Measurements from ENCODE around the gene CTSZ. TPM values are rescaled to one million over a fixed set of nuclear protein-coding genes. Genes with fewer than 3 reads are reported as not detected.

CTSZ gene
- total RNA-seq, 1 experiment from 2014 or later, result 259 TPM

DNA sequence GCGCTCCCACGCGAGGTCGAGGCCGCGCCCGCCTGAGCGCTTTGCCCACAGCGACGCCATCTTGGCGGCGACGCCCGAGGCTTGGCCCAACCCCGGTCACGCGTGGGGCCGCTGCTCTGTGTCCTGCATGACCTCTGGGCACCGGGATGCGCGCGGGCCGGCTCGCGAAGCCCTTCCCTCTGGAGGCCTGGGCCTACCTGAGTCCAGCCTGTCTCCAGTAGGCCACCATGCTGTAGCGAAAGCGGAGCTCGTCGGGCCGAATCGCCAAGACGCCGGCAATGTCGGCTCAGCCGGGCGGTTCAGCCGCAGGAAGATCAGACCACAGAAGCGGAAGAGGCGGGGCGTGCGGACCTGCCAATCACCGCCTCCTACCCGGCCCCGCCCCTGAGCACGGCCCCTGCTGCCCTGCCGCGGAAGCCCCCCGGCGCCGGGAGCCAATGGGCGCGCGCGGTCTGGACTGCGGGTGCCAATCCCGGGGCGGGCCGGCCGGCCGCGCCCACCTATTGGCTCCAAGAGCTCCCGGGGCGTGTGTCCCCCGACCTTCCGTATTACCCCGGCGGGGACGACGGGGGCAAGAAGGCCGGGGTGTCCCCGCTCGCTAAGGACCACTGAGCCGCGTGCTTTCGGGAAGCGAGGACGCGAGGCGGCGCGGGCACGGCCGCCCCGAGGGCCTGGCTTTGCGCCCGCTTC is 25.1 kb upstream of the CTSZ start, which contains the start of gene ATP5F1E:
TSS of gene ATP5F1E (minus strand) at position 313 of the 690 bp plus-strand sequence. CDS start at position 229, 84 bp downstream.
- peak; percentile 93 for DNase-seq (ENCODE audit: extremely low read depth, low read depth)

GRCh38 chr20:59031564-59032022 is 24.5 kb upstream of the CTSZ start:
- DNase-seq (ENCODE audit: extremely low read depth, low read depth), result no peak

DNA sequence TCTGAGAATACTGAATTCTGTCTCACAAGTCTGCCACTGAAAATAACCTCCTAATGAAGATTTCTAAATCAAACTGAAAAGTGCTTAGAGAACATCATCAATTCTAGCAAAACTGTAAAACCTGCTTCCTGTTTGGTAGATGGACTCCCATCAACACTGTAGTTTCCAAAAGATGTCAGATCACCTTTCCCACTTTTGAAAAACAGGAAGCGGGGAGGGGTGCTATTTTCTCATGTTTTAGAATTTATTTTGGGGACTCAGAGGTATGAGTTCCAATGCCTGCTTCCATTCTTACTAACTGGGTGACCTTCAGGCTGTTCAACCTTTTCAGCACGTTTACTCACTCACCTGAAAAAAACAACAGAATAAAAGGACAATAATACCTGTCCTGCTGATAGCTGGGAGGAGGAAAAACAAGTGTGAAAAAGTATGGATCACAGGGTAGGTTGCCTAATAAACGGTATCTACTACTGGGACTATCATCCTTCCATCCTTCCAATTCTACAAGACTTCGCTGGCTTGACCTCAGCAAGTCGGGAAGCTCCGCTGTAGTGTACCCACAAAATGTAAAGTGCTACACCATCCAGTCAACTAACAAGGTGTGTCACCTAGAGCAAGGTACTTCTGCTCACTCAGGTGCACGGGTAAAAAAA is 24.0 kb upstream of the CTSZ start:
- no peak for DNase-seq (ENCODE audit: extremely low read depth, low read depth)

DNA sequence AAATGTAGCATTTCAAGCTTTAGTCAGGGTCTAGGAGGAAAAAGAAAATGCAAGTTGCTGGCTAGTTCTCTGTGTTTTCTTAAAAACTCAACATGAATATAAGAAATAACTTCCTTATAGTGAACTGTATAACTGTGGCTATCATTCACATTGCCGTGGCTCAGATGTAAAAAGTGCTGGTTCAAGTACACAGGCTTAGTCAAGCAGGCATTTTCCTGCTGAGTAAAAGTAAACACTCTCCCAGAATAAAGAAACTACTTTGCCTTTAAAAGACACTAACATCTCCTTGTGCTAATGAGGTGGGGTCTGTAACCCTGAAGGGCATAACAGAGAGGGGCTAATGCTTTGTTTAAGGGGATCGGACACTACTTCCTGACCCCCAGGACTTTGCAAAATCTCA is 21.8 kb upstream of the CTSZ start:
- no peak for DNase-seq (ENCODE audit: extremely low read depth, low read depth)

- DNase-seq (ENCODE audit: extremely low read depth, low read depth), result no peak
These were observed 20.8 kb upstream of the CTSZ start for GRCh38 chr20:59027741-59028320.

DNA sequence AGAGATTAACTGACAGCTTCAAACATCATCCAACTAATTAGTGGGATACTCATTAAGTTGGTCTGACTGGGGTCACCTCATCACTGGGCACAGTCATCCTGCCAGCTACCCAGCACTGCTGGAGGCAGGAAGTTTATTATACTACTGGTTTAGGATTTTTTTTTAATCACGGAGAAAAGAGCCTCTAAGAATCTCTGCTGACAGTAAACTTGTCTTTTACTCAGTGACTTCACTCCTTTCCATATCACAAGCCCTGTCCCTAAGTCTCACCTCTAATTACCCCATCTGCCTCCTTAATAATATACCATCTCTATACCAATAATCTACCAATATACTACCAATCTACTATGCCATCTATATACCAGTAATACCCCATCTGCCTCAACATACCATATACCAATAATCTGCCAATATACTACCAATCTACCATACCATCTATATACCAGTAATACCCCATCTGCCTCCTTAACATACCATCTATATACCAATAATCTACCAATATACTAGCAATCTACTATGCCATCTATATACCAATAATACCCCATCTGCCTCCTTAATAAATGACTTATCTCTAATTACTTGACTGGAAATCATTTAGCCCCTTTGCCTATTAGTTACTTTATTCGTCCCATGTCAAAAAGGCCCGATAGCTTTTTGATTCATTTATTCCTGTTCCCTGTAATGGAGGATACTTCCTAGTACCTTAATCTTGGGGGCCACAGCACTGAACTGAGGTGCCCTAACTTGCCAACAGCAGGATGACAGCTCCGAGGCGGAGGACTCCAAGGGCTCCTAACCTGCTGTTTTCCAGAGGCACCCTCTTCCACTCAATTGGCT is 20.1 kb upstream of the CTSZ start:
- DNase-seq (ENCODE audit: extremely low read depth, low read depth), result no peak

DNA sequence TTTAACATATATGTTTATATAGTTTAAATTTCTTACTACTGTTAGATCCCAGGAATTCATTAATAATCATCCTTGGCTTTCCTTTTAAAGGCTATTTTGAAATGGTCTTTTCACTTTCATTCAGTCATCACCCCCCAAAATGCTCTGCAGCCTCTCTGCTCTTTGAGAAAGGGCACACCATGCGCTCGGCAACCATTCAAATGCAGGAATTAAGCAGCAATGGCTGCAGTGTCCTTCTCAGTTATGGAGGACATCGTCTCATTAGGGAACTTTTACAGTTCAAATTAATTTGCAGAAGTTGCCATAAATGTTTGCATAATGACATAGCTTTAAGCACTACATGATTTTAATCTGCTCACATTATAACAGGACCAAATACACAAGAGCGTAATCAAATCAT is 18.5 kb upstream of the CTSZ start:
- DNase-seq (ENCODE audit: extremely low read depth, low read depth), result no peak

- no peak for DNase-seq (ENCODE audit: extremely low read depth, low read depth)
These were observed 18.0 kb upstream of the CTSZ start for GRCh38 chr20:59025086-59025485.

- DNase-seq (ENCODE audit: extremely low read depth, low read depth), result no peak
These were observed 17.1 kb upstream of the CTSZ start for GRCh38 chr20:59024111-59024530.

- no peak for DNase-seq (ENCODE audit: extremely low read depth, low read depth)
These were observed 16.6 kb upstream of the CTSZ start for GRCh38 chr20:59023616-59024015.

GRCh38 chr20:59022754-59023153 is 15.7 kb upstream of the CTSZ start:
- DNase-seq (ENCODE audit: extremely low read depth, low read depth), result no peak

- DNase-seq (ENCODE audit: extremely low read depth, low read depth), result no peak
These were observed 14.0 kb upstream of the CTSZ start for GRCh38 chr20:59020938-59021551.

GRCh38 chr20:59019217-59019616 is 12.2 kb upstream of the CTSZ start, which contains the start of gene TUBB1:
Gene TUBB1, plus strand, starts transcription at chr20:59019429. Its CDS starts 94 bp downstream, at chr20:59019523.
- no peak for DNase-seq (ENCODE audit: extremely low read depth, low read depth)

DNA sequence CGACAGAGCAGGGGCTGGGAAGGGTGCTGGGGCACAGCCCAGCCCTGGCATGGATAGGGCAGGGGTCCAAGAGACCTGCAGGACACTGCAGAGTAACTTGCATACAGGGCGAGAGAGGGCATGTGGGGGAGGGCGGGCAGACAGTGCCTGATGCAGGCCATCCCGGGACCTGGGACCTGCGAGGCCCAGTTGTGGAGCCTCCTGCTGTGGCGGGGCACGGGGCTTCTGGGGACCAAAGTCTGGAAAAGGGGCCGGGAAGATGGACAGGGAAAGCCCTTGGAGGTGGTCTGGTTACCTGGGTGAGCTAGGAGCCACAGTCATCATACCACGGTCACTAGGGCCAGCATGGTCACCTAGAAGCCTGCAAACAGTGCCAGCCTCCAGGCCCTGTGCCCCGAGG is 11.8 kb upstream of the CTSZ start:
- DNase-seq (ENCODE audit: extremely low read depth, low read depth), result no peak

- no peak for DNase-seq (ENCODE audit: extremely low read depth, low read depth)
These were observed 10.6 kb upstream of the CTSZ start for GRCh38 chr20:59017493-59018231.

GRCh38 chr20:59016795-59017492 is 9.9 kb upstream of the CTSZ start:
- no peak for DNase-seq (ENCODE audit: extremely low read depth, low read depth)

- no peak for DNase-seq (ENCODE audit: extremely low read depth, low read depth)
These were observed 9.0 kb upstream of the CTSZ start for GRCh38 chr20:59015812-59016711.

GRCh38 chr20:59015411-59015810 is 8.4 kb upstream of the CTSZ start:
- no peak for DNase-seq (ENCODE audit: extremely low read depth, low read depth)
